Measurements from ENCODE around the gene C11orf98. TPM values are rescaled to one million over a fixed set of nuclear protein-coding genes. Genes with fewer than 3 reads are reported as not detected.
"Not testable (repeated sequence)": the region's sequence is repeated elsewhere in the genome, so short reads cannot be mapped to it uniquely, and the experiment has no call there.

Gene C11orf98
- total RNA-seq, 1 donor from 2014 or later: 10.4 TPM

- DNase-seq: no peak
Observed at GRCh38 chr11:62682518-62682917, 17.5 kb upstream of the C11orf98 start.

- DNase-seq: peak; percentile 65
Observed at GRCh38 chr11:62680825-62681240, 15.8 kb upstream of the C11orf98 start.

- DNase-seq: peak; percentile 96
Observed at GRCh38 chr11:62678770-62679696, 14.0 kb upstream of the C11orf98 start, which contains the start of gene UBXN1. TSS of gene UBXN1 (minus strand) at chr11:62679073. CDS start at chr11:62678923, 150 bp downstream.

GRCh38 chr11:62678433-62678769, 13.4 kb upstream of the C11orf98 start:
- no peak for DNase-seq

GRCh38 chr11:62677714-62678113, 12.7 kb upstream of the C11orf98 start:
- DNase-seq: no peak

GRCh38 chr11:62677156-62677555, 12.1 kb upstream of the C11orf98 start:
- no peak for DNase-seq

DNA sequence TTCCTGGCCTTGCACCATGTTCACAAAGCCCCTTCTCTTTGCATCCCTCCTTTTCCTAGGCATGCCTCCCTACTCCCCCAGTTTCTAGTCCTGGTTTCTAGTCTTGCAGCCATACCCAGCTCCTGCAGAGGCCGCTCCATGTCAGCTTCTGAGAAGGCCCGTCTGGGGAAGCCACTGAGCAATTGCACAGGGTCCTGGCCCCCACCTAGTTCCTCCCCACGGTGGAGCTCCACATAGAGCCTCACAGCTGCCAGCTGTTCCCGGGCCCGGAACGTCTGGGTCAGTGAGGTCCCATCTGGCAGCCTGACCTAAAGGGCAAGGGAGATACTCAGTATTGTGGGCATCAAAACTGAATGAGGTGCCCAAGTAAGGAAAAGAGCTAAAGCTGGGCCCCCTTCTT, 11.7 kb upstream of the C11orf98 start:
- no peak for DNase-seq

GRCh38 chr11:62675415-62675814, 10.4 kb upstream of the C11orf98 start:
- not testable (repeated sequence) for DNase-seq

GRCh38 chr11:62673196-62673525, 8.2 kb upstream of the C11orf98 start:
- DNase-seq: no peak

GRCh38 chr11:62671608-62672389, 6.8 kb upstream of the C11orf98 start, which contains the start of the genes LBHD1 and UQCC3:
TSS of gene LBHD1 (minus strand) at chr11:62672267. CDS start at chr11:62670031, 2,236 bp downstream.
TSS of gene UQCC3 (plus strand) at chr11:62671673. CDS start at chr11:62671746, 73 bp downstream.
- peak; percentile 91 for DNase-seq

DNA sequence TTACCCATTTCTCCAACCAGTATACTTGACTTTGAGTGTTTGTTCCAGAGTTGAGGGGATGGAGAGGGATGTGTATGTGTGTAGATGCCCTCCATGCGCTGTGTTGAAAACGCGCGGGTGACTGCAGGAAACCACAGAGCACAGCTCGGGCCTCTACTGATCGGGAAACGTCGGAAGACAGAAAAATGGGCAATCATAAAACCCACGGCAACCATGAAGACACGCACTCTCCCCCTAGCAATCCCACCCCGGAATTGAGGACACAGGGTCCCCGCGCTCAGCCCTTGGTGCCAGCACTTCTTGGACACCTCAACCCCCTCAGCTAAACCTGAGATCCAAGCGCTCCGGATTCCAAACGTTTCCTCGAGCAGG, 6.2 kb upstream of the C11orf98 start:
- DNase-seq: no peak

DNA sequence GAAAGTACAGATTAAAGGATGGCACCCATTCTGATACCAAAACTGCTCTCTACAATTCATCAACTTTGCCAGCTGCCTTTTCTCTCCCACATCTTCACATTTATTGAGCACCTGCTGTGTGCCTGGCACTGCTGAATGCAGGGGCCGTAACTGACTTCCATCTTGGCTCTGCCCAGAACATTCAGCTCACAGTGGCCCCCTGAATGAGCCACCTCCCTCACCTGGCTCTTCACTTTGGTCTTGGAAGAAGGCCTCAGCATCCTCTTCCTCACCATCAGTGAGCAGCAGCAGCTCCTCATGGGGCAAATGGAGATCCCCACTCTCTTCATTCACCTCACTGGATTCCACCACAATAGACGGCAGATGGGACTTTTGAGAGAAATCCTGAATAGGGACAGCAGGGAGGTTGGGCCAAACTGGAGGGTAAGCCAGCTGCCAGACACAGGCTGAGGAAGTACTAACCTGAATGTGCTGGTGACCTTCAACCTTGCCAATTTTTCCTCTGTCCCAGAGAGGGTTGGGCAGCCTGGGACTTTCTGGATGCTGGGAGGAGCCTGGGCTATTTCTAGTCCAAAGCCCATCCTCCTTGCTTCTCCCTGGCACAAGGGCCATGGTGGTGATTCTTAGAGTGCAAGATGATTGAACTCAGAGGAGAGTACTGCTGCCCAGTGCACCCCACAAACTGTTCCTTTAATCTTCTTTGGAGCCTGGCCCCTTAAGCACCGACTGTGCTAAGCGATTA, 4.6 kb upstream of the C11orf98 start:
- DNase-seq: no peak

- DNase-seq: no peak
Observed at GRCh38 chr11:62667460-62667859, 2.5 kb upstream of the C11orf98 start.

GRCh38 chr11:62666259-62666926, 1.4 kb upstream of the C11orf98 start:
- no peak for DNase-seq

- DNase-seq: no peak
Observed at GRCh38 chr11:62665599-62666258, 719 bp upstream of the C11orf98 start.

DNA sequence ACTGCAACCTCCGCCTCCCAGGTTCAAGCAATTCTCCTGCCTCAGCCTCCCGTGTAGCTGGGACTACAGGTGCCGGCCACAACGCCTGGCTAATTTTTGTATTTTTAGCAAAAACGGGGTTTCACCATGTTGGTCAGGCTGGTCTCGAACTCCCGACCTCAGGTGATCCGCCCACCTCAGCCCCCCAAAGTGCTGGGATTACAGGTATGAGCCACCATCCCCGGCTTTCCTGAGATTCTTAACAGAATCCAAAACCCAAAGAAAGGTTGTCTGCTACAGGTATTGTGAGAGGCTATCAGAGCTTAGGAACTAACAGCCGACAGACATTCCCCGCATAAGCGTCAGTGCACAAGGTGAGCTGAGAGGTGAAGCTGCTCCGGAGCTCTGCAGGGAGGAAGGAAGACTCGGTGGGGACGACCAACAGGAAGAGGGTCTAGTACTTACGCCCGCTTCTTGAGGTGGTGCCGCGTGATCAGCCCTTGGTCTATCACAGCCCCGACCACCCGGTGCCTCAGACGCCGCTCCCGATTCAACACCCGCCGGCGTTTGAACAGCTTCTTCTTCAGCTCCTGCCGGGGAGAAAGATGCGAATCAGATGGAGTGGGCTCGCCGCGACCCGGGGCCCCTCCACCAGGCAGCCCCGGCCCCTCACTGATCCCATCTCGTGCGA, 470 bp downstream of the C11orf98 start:
- DNase-seq: peak; percentile 69

- no peak for DNase-seq
Observed at GRCh38 chr11:62656796-62657429, 8.1 kb downstream of the C11orf98 start.

- DNase-seq: no peak
Observed at GRCh38 chr11:62654297-62654696, 10.7 kb downstream of the C11orf98 start.

GRCh38 chr11:62652161-62653006, 12.6 kb downstream of the C11orf98 start:
- no peak for DNase-seq

Data from tongue (tissue), 2 donors.